Measurements from ENCODE around the gene GFRA1. TPM values are rescaled to one million over a fixed set of nuclear protein-coding genes. Genes with fewer than 3 reads are reported as not detected.

GFRA1 gene
- total RNA-seq, 3 donors from 2014 or later, result 0.03 to 0.11 (median 0.08) TPM

GRCh38 chr10:116286626-116287200, 13.7 kb upstream of the GFRA1 start:
- Mint-ChIP-seq H3K4me3 (no peak overlapping the region), H3K9me3 (peaks cover 6% of the 10 kb centered on the region), H3K27me3 (ENCODE audit: low read depth) (peaks cover 3% of the 10 kb centered on the region), H3K36me3 (ENCODE audit: insufficient read depth) (no peaks in the 10 kb centered on the region), H3K4me1 (ENCODE audit: low read depth) (no peaks in the 10 kb centered on the region)
- ATAC-seq (no peak), DNase-seq (no peak)

- Mint-ChIP-seq H3K36me3 (ENCODE audit: insufficient read depth) (no peaks in the 10 kb centered on the region), H3K4me1 (ENCODE audit: low read depth) (no peaks in the 10 kb centered on the region), H3K27me3 (ENCODE audit: low read depth) (peaks cover 8% of the 10 kb centered on the region), H3K4me3 (no peak overlapping the region), H3K9me3 (peaks cover 2% of the 10 kb centered on the region)
- DNase-seq (no peak), ATAC-seq (no peak)
These were observed 8.8 kb upstream of the GFRA1 start for GRCh38 chr10:116281775-116282174.

GRCh38 chr10:116278846-116279245, 5.8 kb upstream of the GFRA1 start:
- DNase-seq (no peak), ATAC-seq (no peak)
- no peak overlapping the region for H3K4me3 Mint-ChIP-seq
- no peaks in the 10 kb centered on the region for H3K9me3 Mint-ChIP-seq
- no peaks in the 10 kb centered on the region for H3K36me3 Mint-ChIP-seq (ENCODE audit: insufficient read depth)
- no peaks in the 10 kb centered on the region for H3K4me1 Mint-ChIP-seq (ENCODE audit: low read depth)
- H3K27me3 Mint-ChIP-seq (ENCODE audit: low read depth), result peaks cover 23% of the 10 kb centered on the region

- H3K4me3 Mint-ChIP-seq, result no peak overlapping the region
- H3K4me1 Mint-ChIP-seq (ENCODE audit: low read depth), result peaks cover 4% of the 10 kb centered on the region
- ATAC-seq, result no peak
- no peak for DNase-seq
- no peaks in the 10 kb centered on the region for H3K9me3 Mint-ChIP-seq
- H3K36me3 Mint-ChIP-seq (ENCODE audit: insufficient read depth), result no peaks in the 10 kb centered on the region
- H3K27me3 Mint-ChIP-seq (ENCODE audit: low read depth), result peaks cover 33% of the 10 kb centered on the region
These were observed 4.0 kb upstream of the GFRA1 start for GRCh38 chr10:116276981-116277380.

- H3K4me1 Mint-ChIP-seq (ENCODE audit: low read depth), result peaks cover 4% of the 10 kb centered on the region
- no peak for DNase-seq
- no peaks in the 10 kb centered on the region for H3K36me3 Mint-ChIP-seq (ENCODE audit: insufficient read depth)
- no peaks in the 10 kb centered on the region for H3K9me3 Mint-ChIP-seq
- no peak for ATAC-seq
- no peak overlapping the region for H3K4me3 Mint-ChIP-seq
- peaks cover 49% of the 10 kb centered on the region for H3K27me3 Mint-ChIP-seq (ENCODE audit: low read depth)
These were observed 1.3 kb upstream of the GFRA1 start for GRCh38 chr10:116274064-116274904.

- Mint-ChIP-seq H3K27me3 (ENCODE audit: low read depth) (peaks cover 47% of the 10 kb centered on the region), H3K36me3 (ENCODE audit: insufficient read depth) (no peaks in the 10 kb centered on the region), H3K4me3 (no peak overlapping the region), H3K4me1 (ENCODE audit: low read depth) (peaks cover 4% of the 10 kb centered on the region), H3K9me3 (no peaks in the 10 kb centered on the region)
- ATAC-seq (no peak), DNase-seq (no peak)
These were observed 1.2 kb downstream of the GFRA1 start for GRCh38 chr10:116271593-116272439.

- ATAC-seq, result no peak
- H3K27me3 Mint-ChIP-seq (ENCODE audit: low read depth), result peaks cover 47% of the 10 kb centered on the region
- H3K4me3 Mint-ChIP-seq, result no peak overlapping the region
- peaks cover 4% of the 10 kb centered on the region for H3K4me1 Mint-ChIP-seq (ENCODE audit: low read depth)
- H3K36me3 Mint-ChIP-seq (ENCODE audit: insufficient read depth), result no peaks in the 10 kb centered on the region
- DNase-seq, result no peak
- H3K9me3 Mint-ChIP-seq, result no peaks in the 10 kb centered on the region
These were observed 2.0 kb downstream of the GFRA1 start for GRCh38 chr10:116270771-116271592.

GRCh38 chr10:116270126-116270770, 2.8 kb downstream of the GFRA1 start:
- Mint-ChIP-seq H3K4me3 (no peak overlapping the region), H3K27me3 (ENCODE audit: low read depth) (peaks cover 43% of the 10 kb centered on the region), H3K4me1 (ENCODE audit: low read depth) (peaks cover 4% of the 10 kb centered on the region), H3K9me3 (no peaks in the 10 kb centered on the region), H3K36me3 (ENCODE audit: insufficient read depth) (no peaks in the 10 kb centered on the region)
- DNase-seq (no peak), ATAC-seq (no peak)

- Mint-ChIP-seq H3K4me1 (ENCODE audit: low read depth) (peaks cover 4% of the 10 kb centered on the region), H3K27me3 (ENCODE audit: low read depth) (peaks cover 37% of the 10 kb centered on the region), H3K9me3 (no peaks in the 10 kb centered on the region), H3K36me3 (ENCODE audit: insufficient read depth) (no peaks in the 10 kb centered on the region), H3K4me3 (no peak overlapping the region)
- no peak for DNase-seq
- ATAC-seq, result no peak
These were observed 3.4 kb downstream of the GFRA1 start for GRCh38 chr10:116269619-116270018.

- H3K4me3 Mint-ChIP-seq, result no peak overlapping the region
- H3K4me1 Mint-ChIP-seq (ENCODE audit: low read depth), result peaks cover 4% of the 10 kb centered on the region
- H3K36me3 Mint-ChIP-seq (ENCODE audit: insufficient read depth), result no peaks in the 10 kb centered on the region
- ATAC-seq (no peak), DNase-seq (no peak)
- peaks cover 31% of the 10 kb centered on the region for H3K27me3 Mint-ChIP-seq (ENCODE audit: low read depth)
- no peaks in the 10 kb centered on the region for H3K9me3 Mint-ChIP-seq
These were observed 4.0 kb downstream of the GFRA1 start for GRCh38 chr10:116268976-116269375.

- ATAC-seq, result no peak
- Mint-ChIP-seq H3K4me3 (no peak overlapping the region), H3K9me3 (no peaks in the 10 kb centered on the region), H3K4me1 (ENCODE audit: low read depth) (no peaks in the 10 kb centered on the region), H3K36me3 (ENCODE audit: insufficient read depth) (no peaks in the 10 kb centered on the region), H3K27me3 (ENCODE audit: low read depth) (peaks cover 16% of the 10 kb centered on the region)
- DNase-seq, result no peak
These were observed 7.3 kb downstream of the GFRA1 start for GRCh38 chr10:116265686-116266085.

GRCh38 chr10:116263870-116264655, 8.9 kb downstream of the GFRA1 start:
- ATAC-seq (no peak), DNase-seq (no peak)
- H3K27me3 Mint-ChIP-seq (ENCODE audit: low read depth), result peaks cover 1% of the 10 kb centered on the region
- no peak overlapping the region for H3K4me3 Mint-ChIP-seq
- H3K36me3 Mint-ChIP-seq (ENCODE audit: insufficient read depth), result no peaks in the 10 kb centered on the region
- no peaks in the 10 kb centered on the region for H3K4me1 Mint-ChIP-seq (ENCODE audit: low read depth)
- no peaks in the 10 kb centered on the region for H3K9me3 Mint-ChIP-seq

- no peak overlapping the region for H3K4me3 Mint-ChIP-seq
- no peak for DNase-seq
- H3K36me3 Mint-ChIP-seq (ENCODE audit: insufficient read depth), result no peaks in the 10 kb centered on the region
- H3K27me3 Mint-ChIP-seq (ENCODE audit: low read depth), result no peaks in the 10 kb centered on the region
- no peaks in the 10 kb centered on the region for H3K4me1 Mint-ChIP-seq (ENCODE audit: low read depth)
- ATAC-seq, result no peak
- H3K9me3 Mint-ChIP-seq, result no peaks in the 10 kb centered on the region
These were observed 10.3 kb downstream of the GFRA1 start for GRCh38 chr10:116262678-116263077.

All from activated T-cell treated with anti-CD3 and anti-CD28 coated beads, Interleukin-2, amount 50 U/mL, for 4 hours (primary cell).